Measurements from ENCODE around the gene ACTR1A.

DNA sequence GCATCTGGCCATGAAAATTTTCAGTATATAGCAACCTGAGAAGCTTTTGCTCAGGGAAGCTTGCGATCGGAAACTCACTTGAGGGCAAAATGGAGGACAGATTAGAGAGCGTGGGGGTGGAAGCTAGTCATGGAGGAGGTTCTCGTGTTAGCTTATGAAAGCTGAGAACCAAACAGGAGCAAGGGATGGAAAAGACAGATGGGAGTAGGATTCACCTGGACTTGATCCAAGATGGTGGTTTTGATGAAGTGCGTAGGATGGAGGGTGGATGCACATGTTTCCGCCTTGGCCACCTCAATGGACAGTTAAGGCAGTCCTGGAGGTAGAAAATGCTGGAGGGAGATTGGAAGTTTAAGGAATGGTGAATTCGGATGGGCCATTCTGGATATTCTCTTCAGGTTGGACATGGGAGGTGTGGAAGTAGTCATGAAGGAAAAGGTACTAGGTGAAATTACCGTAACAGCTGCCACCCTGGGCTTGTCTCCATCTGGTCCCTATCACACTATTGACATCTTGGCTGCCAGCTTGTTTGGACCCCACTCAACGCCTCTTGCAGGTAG lies 44.8 kb downstream of the ACTR1A start:
- TF ChIP-seq, protein P1, sequence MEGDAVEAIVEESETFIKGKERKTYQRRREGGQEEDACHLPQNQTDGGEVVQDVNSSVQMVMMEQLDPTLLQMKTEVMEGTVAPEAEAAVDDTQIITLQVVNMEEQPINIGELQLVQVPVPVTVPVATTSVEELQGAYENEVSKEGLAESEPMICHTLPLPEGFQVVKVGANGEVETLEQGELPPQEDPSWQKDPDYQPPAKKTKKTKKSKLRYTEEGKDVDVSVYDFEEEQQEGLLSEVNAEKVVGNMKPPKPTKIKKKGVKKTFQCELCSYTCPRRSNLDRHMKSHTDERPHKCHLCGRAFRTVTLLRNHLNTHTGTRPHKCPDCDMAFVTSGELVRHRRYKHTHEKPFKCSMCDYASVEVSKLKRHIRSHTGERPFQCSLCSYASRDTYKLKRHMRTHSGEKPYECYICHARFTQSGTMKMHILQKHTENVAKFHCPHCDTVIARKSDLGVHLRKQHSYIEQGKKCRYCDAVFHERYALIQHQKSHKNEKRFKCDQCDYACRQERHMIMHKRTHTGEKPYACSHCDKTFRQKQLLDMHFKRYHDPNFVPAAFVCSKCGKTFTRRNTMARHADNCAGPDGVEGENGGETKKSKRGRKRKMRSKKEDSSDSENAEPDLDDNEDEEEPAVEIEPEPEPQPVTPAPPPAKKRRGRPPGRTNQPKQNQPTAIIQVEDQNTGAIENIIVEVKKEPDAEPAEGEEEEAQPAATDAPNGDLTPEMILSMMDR (IDR thresholded peaks at IDR 0.05; ENCODE audit: low read length), result no peak
- no peak for TF ChIP-seq EZH2 (optimal IDR thresholded peaks at IDR 0.05; ENCODE audit: low read depth, low read length)
- TF ChIP-seq EZH2phosphoT487 (IDR thresholded peaks at IDR 0.05; ENCODE audit: low read length), result no peak

Measured in MM.1S (cell line).